ENCODE measurements around the gene C12orf54. TPM values are rescaled to one million over a fixed set of nuclear protein-coding genes. Genes with fewer than 3 reads are reported as not detected.
"Not testable (repeated sequence)": the region's sequence is repeated elsewhere in the genome, so short reads cannot be mapped to it uniquely, and the experiment has no call there.

The C12orf54 gene
- total and polyA plus RNA-seq, 2 experiments from 2014 or later, result 0.34 TPM; not detected in 1

GRCh38 chr12:48459259-48459658 lies 23.0 kb upstream of the C12orf54 start:
- no peak overlapping the region for H3K4me2 ChIP-seq
- H3K4me3 ChIP-seq, result no peak overlapping the region
- H3K9me2 ChIP-seq (replicated peaks; ENCODE audit: insufficient read depth), result no peaks in the 10 kb centered on the region
- H4K20me1 ChIP-seq (ENCODE audit: insufficient read depth, poor library complexity, severe bottlenecking), result no peaks in the 10 kb centered on the region
- no peaks in the 10 kb centered on the region for H3K79me2 ChIP-seq
- no peaks in the 10 kb centered on the region for H3K36me3 ChIP-seq (replicated peaks; ENCODE audit: insufficient read depth, low read depth)
- no peaks in the 10 kb centered on the region for H3K27me3 ChIP-seq
- H2AFZ ChIP-seq, result no peak overlapping the region
- no peak for TF ChIP-seq EZH2phosphoT487 (IDR thresholded peaks at IDR 0.05; ENCODE audit: low read depth, severe bottlenecking, unreplicated experiment)
- no peak for TF ChIP-seq EZH2 (IDR thresholded peaks at IDR 0.05; ENCODE audit: borderline replicate concordance)
- no peak for TF ChIP-seq CTCF (IDR thresholded peaks at IDR 0.05; ENCODE audit: poor library complexity)
- no peaks in the 10 kb centered on the region for H3K9me3 ChIP-seq (ENCODE audit: low read depth)
- DNase-seq (ENCODE audit: low spot score), result no peak
- WGBS (ENCODE audit: low lambda C conversion rate, missing lambda C conversion rate), result 79% methylated on average over 6 of the region's 6 CpGs
- H3K27ac ChIP-seq, result peak overlapping the region; percentile 20
- no peaks in the 10 kb centered on the region for H3K4me1 ChIP-seq (ENCODE audit: insufficient read depth)

GRCh38 chr12:48469027-48469426 lies 13.3 kb upstream of the C12orf54 start:
- H3K4me1 ChIP-seq (ENCODE audit: insufficient read depth); H3K27ac ChIP-seq; H2AFZ ChIP-seq; H3K27me3 ChIP-seq; H3K4me3 ChIP-seq; H3K9me2 ChIP-seq (replicated peaks; ENCODE audit: insufficient read depth); H3K79me2 ChIP-seq; H4K20me1 ChIP-seq (ENCODE audit: insufficient read depth, poor library complexity, severe bottlenecking); H3K9me3 ChIP-seq (ENCODE audit: low read depth); DNase-seq (ENCODE audit: low spot score); H3K4me2 ChIP-seq; H3K36me3 ChIP-seq (replicated peaks; ENCODE audit: insufficient read depth, low read depth): not testable (repeated sequence)
- 85% methylated on average over 9 of the region's 9 CpGs for WGBS (ENCODE audit: low lambda C conversion rate, missing lambda C conversion rate)

- DNase-seq (ENCODE audit: low spot score), result no peak
- Histone ChIP-seq H3K4me1 (ENCODE audit: insufficient read depth) (no peaks in the 10 kb centered on the region), H3K9me3 (ENCODE audit: low read depth) (no peaks in the 10 kb centered on the region), H3K4me3 (no peak within 1 kb of the TSS), H4K20me1 (ENCODE audit: insufficient read depth, poor library complexity, severe bottlenecking) (no peaks in the 10 kb centered on the region), H3K4me2 (no peak within 1 kb of the TSS), H3K79me2 (no peaks in the 10 kb centered on the region), H3K27me3 (no peaks in the 10 kb centered on the region), H3K27ac (no peak within 1 kb of the TSS), H3K9me2 (replicated peaks; ENCODE audit: insufficient read depth) (no peaks in the 10 kb centered on the region), H2AFZ (no peak within 1 kb of the TSS), H3K36me3 (replicated peaks; ENCODE audit: insufficient read depth, low read depth) (no peaks in the 10 kb centered on the region)
- 91% methylated on average over 7 of the region's 7 CpGs for WGBS (ENCODE audit: low lambda C conversion rate, missing lambda C conversion rate)
- TF ChIP-seq EZH2phosphoT487 (IDR thresholded peaks at IDR 0.05; ENCODE audit: low read depth, severe bottlenecking, unreplicated experiment) (no peak), CTCF (IDR thresholded peaks at IDR 0.05; ENCODE audit: poor library complexity) (no peak), EZH2 (IDR thresholded peaks at IDR 0.05; ENCODE audit: borderline replicate concordance) (no peak)
These were observed 10.0 kb upstream of the C12orf54 start, which contains the start of gene ANP32D for GRCh38 chr12:48472259-48472658. Gene ANP32D, plus strand, starts transcription at chr12:48472559. Its CDS starts 106 bp downstream, at chr12:48472665.

GRCh38 chr12:48473061-48473460 lies 9.2 kb upstream of the C12orf54 start:
- H2AFZ ChIP-seq, result no peak overlapping the region
- no peak overlapping the region for H3K4me3 ChIP-seq
- no peak for TF ChIP-seq EZH2phosphoT487 (IDR thresholded peaks at IDR 0.05; ENCODE audit: low read depth, severe bottlenecking, unreplicated experiment)
- TF ChIP-seq EZH2 (IDR thresholded peaks at IDR 0.05; ENCODE audit: borderline replicate concordance), result no peak
- TF ChIP-seq CTCF (IDR thresholded peaks at IDR 0.05; ENCODE audit: poor library complexity), result no peak
- H3K79me2 ChIP-seq, result no peaks in the 10 kb centered on the region
- H3K27ac ChIP-seq, result no peak overlapping the region
- H3K9me3 ChIP-seq (ENCODE audit: low read depth), result no peaks in the 10 kb centered on the region
- H3K4me1 ChIP-seq (ENCODE audit: insufficient read depth), result no peaks in the 10 kb centered on the region
- no peaks in the 10 kb centered on the region for H3K27me3 ChIP-seq
- no peaks in the 10 kb centered on the region for H3K36me3 ChIP-seq (replicated peaks; ENCODE audit: insufficient read depth, low read depth)
- 80% methylated on average over 9 of the region's 9 CpGs for WGBS (ENCODE audit: low lambda C conversion rate, missing lambda C conversion rate)
- H3K4me2 ChIP-seq, result no peak overlapping the region
- no peaks in the 10 kb centered on the region for H4K20me1 ChIP-seq (ENCODE audit: insufficient read depth, poor library complexity, severe bottlenecking)
- DNase-seq (ENCODE audit: low spot score), result no peak
- no peaks in the 10 kb centered on the region for H3K9me2 ChIP-seq (replicated peaks; ENCODE audit: insufficient read depth)

GRCh38 chr12:48474497-48474896 lies 7.8 kb upstream of the C12orf54 start:
- not testable (repeated sequence) for H3K79me2 ChIP-seq; H3K4me1 ChIP-seq (ENCODE audit: insufficient read depth); H3K36me3 ChIP-seq (replicated peaks; ENCODE audit: insufficient read depth, low read depth); H4K20me1 ChIP-seq (ENCODE audit: insufficient read depth, poor library complexity, severe bottlenecking); H3K27me3 ChIP-seq; H3K9me3 ChIP-seq (ENCODE audit: low read depth); DNase-seq (ENCODE audit: low spot score); H3K4me2 ChIP-seq; H2AFZ ChIP-seq; H3K27ac ChIP-seq; H3K9me2 ChIP-seq (replicated peaks; ENCODE audit: insufficient read depth); H3K4me3 ChIP-seq
- WGBS (ENCODE audit: low lambda C conversion rate, missing lambda C conversion rate), result 80% methylated on average over 11 of the region's 11 CpGs
